ENCODE results near the gene IPO4. TPM values are rescaled to one million over a fixed set of nuclear protein-coding genes. Genes with fewer than 3 reads are reported as not detected.

The IPO4 gene
- total RNA-seq, 1 experiment from 2014 or later, result 116 TPM

GRCh38 chr14:24155100-24155499 is 33.5 kb downstream of the IPO4 start:
- no peak overlapping the region for H4K5ac ChIP-seq (ENCODE audit: insufficient read length, low read depth, low read length)
- H3K4me1 ChIP-seq (ENCODE audit: insufficient read depth, low read length), result no peaks in the 10 kb centered on the region
- no peak overlapping the region for H2BK20ac ChIP-seq (ENCODE audit: low read depth, low read length, poor library complexity, severe bottlenecking)
- no peak overlapping the region for H3K14ac ChIP-seq (ENCODE audit: insufficient read depth, low read length)
- no peak overlapping the region for H4K91ac ChIP-seq (ENCODE audit: insufficient read length, low read depth, low read length)
- H3K9ac ChIP-seq (ENCODE audit: extremely low read depth, insufficient read length, low read length), result no peak overlapping the region
- no peak overlapping the region for H2BK5ac ChIP-seq (ENCODE audit: insufficient read length, low read length)
- H3K4me3 Mint-ChIP-seq, result no peak overlapping the region
- no peaks in the 10 kb centered on the region for H4K20me1 ChIP-seq (ENCODE audit: control insufficient read depth, insufficient read depth, insufficient read length)
- H3K9me3 Mint-ChIP-seq, result no peaks in the 10 kb centered on the region
- H2BK15ac ChIP-seq (ENCODE audit: low read depth, low read length), result no peak overlapping the region
- WGBS (ENCODE audit: extremely low coverage, insufficient read length, low lambda C conversion rate), result no CpG with 5 or more reads among the region's 10 CpGs
- H3K4me1 Mint-ChIP-seq, result no peaks in the 10 kb centered on the region
- H3K23ac ChIP-seq (ENCODE audit: insufficient read length, low read depth, low read length), result no peak overlapping the region
- H3K27ac ChIP-seq (ENCODE audit: insufficient read length, low read depth, low read length), result no peak overlapping the region
- no peak overlapping the region for H3K4ac ChIP-seq (ENCODE audit: low read depth, low read length)
- no peak overlapping the region for H3K4me2 ChIP-seq (ENCODE audit: insufficient read depth, insufficient read length, low read length)
- H3K56ac ChIP-seq (ENCODE audit: insufficient read length, low read depth, low read length), result no peak overlapping the region
- H2AK5ac ChIP-seq (ENCODE audit: insufficient read length, low read length), result no peak overlapping the region
- no peaks in the 10 kb centered on the region for H3K79me1 ChIP-seq (ENCODE audit: insufficient read depth, low read depth, low read length, poor library complexity, severe bottlenecking)
- H3K18ac ChIP-seq (ENCODE audit: insufficient read length, low read depth, low read length), result no peak overlapping the region
- H3K79me2 ChIP-seq (ENCODE audit: insufficient read depth, low read length), result no peaks in the 10 kb centered on the region
- no peaks in the 10 kb centered on the region for H3K23me2 ChIP-seq (ENCODE audit: insufficient read length, low read depth, low read length, poor library complexity, severe bottlenecking)
- no peaks in the 10 kb centered on the region for H3K27me3 Mint-ChIP-seq (ENCODE audit: low read depth)
- H3K9me3 ChIP-seq (ENCODE audit: control insufficient read depth, low read depth, low read length), result no peaks in the 10 kb centered on the region
- DNase-seq, result no peak
- no peak overlapping the region for H2BK120ac ChIP-seq (ENCODE audit: low read depth, low read length, poor library complexity, severe bottlenecking)
- H3K27me3 ChIP-seq (ENCODE audit: insufficient read depth, low read length), result no peaks in the 10 kb centered on the region
- H4K8ac ChIP-seq (replicated peaks; ENCODE audit: insufficient read length, low read depth, low read length), result no peak overlapping the region
- H2BK12ac ChIP-seq (ENCODE audit: insufficient read length, low read depth, low read length), result no peak overlapping the region
- H2AFZ ChIP-seq (ENCODE audit: low read length), result no peak overlapping the region
- peaks cover 49 to 78% (median 65%) of the 10 kb centered on the region in 3 experiments for H3K36me3 Mint-ChIP-seq (ENCODE audit: insufficient read depth in 1 of 3, low read depth in 3 of 3)
- no peak overlapping the region for H3T11ph ChIP-seq (ENCODE audit: low read length)
- no peak for TF ChIP-seq CTCF (conservative IDR thresholded peaks at IDR 0.05)
- no peak overlapping the region for H3K27ac Mint-ChIP-seq
